ENCODE data around the gene MOB2.

The MOB2 gene

GRCh38 chr11:1508491-1508891, 21.9 kb upstream of the MOB2 start:
- FAIRE-seq = no peak
- no peak for DNase-seq (ENCODE audit: insufficient read length, low spot score)
- TF ChIP-seq CTCF (IDR thresholded peaks at IDR 0.05; ENCODE audit: insufficient read depth, missing control alignments) = no peak

- DNase-seq (ENCODE audit: insufficient read length, low spot score) (no peak), FAIRE-seq (no peak)
- no peak for TF ChIP-seq CTCF (IDR thresholded peaks at IDR 0.05; ENCODE audit: insufficient read depth, missing control alignments)
Observed at GRCh38 chr11:1507381-1508140, 21.0 kb upstream of the MOB2 start.

GRCh38 chr11:1506981-1507380, 20.4 kb upstream of the MOB2 start:
- DNase-seq (ENCODE audit: insufficient read length, low spot score) (no peak), FAIRE-seq (no peak)
- no peak for TF ChIP-seq CTCF (IDR thresholded peaks at IDR 0.05; ENCODE audit: insufficient read depth, missing control alignments)

- no peak for TF ChIP-seq CTCF (IDR thresholded peaks at IDR 0.05; ENCODE audit: insufficient read depth, missing control alignments)
- DNase-seq (ENCODE audit: insufficient read length, low spot score) (no peak), FAIRE-seq (no peak)
Observed at GRCh38 chr11:1505480-1505879, 18.9 kb upstream of the MOB2 start.

- DNase-seq (ENCODE audit: insufficient read length, low spot score) (no peak), FAIRE-seq (no peak)
- no peak for TF ChIP-seq CTCF (IDR thresholded peaks at IDR 0.05; ENCODE audit: insufficient read depth, missing control alignments)
Observed at GRCh38 chr11:1504581-1505290, 18.2 kb upstream of the MOB2 start.

- TF ChIP-seq CTCF (IDR thresholded peaks at IDR 0.05; ENCODE audit: insufficient read depth, missing control alignments) = no peak
- FAIRE-seq = no peak
- no peak for DNase-seq (ENCODE audit: insufficient read length, low spot score)
Observed at GRCh38 chr11:1504138-1504537, 17.6 kb upstream of the MOB2 start.

- no peak for FAIRE-seq
- TF ChIP-seq CTCF (IDR thresholded peaks at IDR 0.05; ENCODE audit: insufficient read depth, missing control alignments) = no peak
- DNase-seq (ENCODE audit: insufficient read length, low spot score) = no peak
Observed at GRCh38 chr11:1503708-1504104, 17.1 kb upstream of the MOB2 start.
